IPS-18a (cell line): Measurements from ENCODE around the gene FRMD4A.

Experiments used
- H3K27ac ChIP-seq: one replicate; pipeline ENCODE4 v1.5.1; 2013; ENCODE audit warnings: low read length
- H3K27me3 ChIP-seq: one replicate; pipeline ENCODE4 v1.6.1; 2013; ENCODE audit warnings: mild to moderate bottlenecking, low read length; ENCODE audit not compliant: control insufficient read depth, insufficient read depth
- H3K36me3 ChIP-seq: one replicate; pipeline ENCODE4 v1.6.1; 2013; ENCODE audit warnings: low read depth, low read length; ENCODE audit not compliant: control insufficient read depth
- H3K4me1 ChIP-seq: one replicate; pipeline ENCODE4 v1.6.1; 2013; ENCODE audit warnings: low read depth, low read length; ENCODE audit not compliant: control insufficient read depth
- H3K4me3 ChIP-seq: one replicate; pipeline ENCODE4 v1.5.1; 2013; ENCODE audit warnings: low read length
- H3K9ac ChIP-seq: one replicate; pipeline ENCODE4 v1.6.1; 2013; ENCODE audit warnings: mild to moderate bottlenecking, low read length, moderate library complexity
- H3K9me3 ChIP-seq: one replicate; pipeline ENCODE4 v1.6.1; 2013; ENCODE audit warnings: low read depth, low read length; ENCODE audit not compliant: control insufficient read depth

FRMD4A gene

DNA sequence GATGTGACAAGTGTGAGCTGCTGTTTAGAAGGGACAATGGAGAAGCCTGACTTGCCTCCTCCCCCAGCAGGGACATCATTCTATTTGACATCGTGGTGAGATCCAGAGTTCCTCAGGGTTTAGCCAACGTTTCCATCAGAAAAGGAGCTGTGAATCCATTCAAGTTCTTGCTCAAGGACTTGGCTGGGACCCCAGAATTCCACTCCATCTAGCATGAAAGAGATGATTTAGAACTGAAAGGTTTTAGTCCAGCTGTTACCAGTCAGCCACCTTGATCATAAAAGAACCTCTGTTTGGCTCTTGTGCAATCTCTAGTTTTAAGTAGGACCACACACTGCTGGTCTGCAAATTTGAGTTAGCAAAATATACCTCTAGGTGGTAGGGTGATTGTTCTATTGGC is 337.6 kb downstream of the FRMD4A start:
- H3K27ac ChIP-seq, result no peak overlapping the region
- peaks cover 8% of the 10 kb centered on the region for H3K4me1 ChIP-seq
- H3K9ac ChIP-seq, result no peak overlapping the region
- H3K27me3 ChIP-seq, result no peaks in the 10 kb centered on the region
- no peak overlapping the region for H3K4me3 ChIP-seq
- H3K9me3 ChIP-seq, result no peaks in the 10 kb centered on the region
- H3K36me3 ChIP-seq, result no peaks in the 10 kb centered on the region

- no peak overlapping the region for H3K27ac ChIP-seq
- H3K4me3 ChIP-seq, result no peak overlapping the region
- H3K9ac ChIP-seq, result no peak overlapping the region
- no peaks in the 10 kb centered on the region for H3K36me3 ChIP-seq
- H3K9me3 ChIP-seq, result no peaks in the 10 kb centered on the region
- H3K27me3 ChIP-seq, result no peaks in the 10 kb centered on the region
- peaks cover 8% of the 10 kb centered on the region for H3K4me1 ChIP-seq
Observed at GRCh38 chr10:13991353-13991752, 339.4 kb downstream of the FRMD4A start.

- peaks cover 8% of the 10 kb centered on the region for H3K4me1 ChIP-seq
- H3K36me3 ChIP-seq, result no peaks in the 10 kb centered on the region
- H3K27me3 ChIP-seq, result no peaks in the 10 kb centered on the region
- no peak overlapping the region for H3K4me3 ChIP-seq
- no peaks in the 10 kb centered on the region for H3K9me3 ChIP-seq
- no peak overlapping the region for H3K27ac ChIP-seq
- no peak overlapping the region for H3K9ac ChIP-seq
Observed at GRCh38 chr10:13990946-13991345, 339.8 kb downstream of the FRMD4A start.

- no peaks in the 10 kb centered on the region for H3K36me3 ChIP-seq
- no peak overlapping the region for H3K27ac ChIP-seq
- H3K4me1 ChIP-seq, result peaks cover 8% of the 10 kb centered on the region
- no peaks in the 10 kb centered on the region for H3K9me3 ChIP-seq
- no peak overlapping the region for H3K9ac ChIP-seq
- H3K27me3 ChIP-seq, result no peaks in the 10 kb centered on the region
- no peak overlapping the region for H3K4me3 ChIP-seq
Observed at GRCh38 chr10:13990392-13990805, 340.3 kb downstream of the FRMD4A start.

GRCh38 chr10:13989616-13990015 is 341.1 kb downstream of the FRMD4A start:
- Histone ChIP-seq H3K27me3 (no peaks in the 10 kb centered on the region), H3K9ac (no peak overlapping the region), H3K4me1 (peaks cover 8% of the 10 kb centered on the region), H3K27ac (no peak overlapping the region), H3K4me3 (no peak overlapping the region), H3K36me3 (no peaks in the 10 kb centered on the region), H3K9me3 (no peaks in the 10 kb centered on the region)

- Histone ChIP-seq H3K4me3 (no peak overlapping the region), H3K9ac (no peak overlapping the region), H3K4me1 (peaks cover 8% of the 10 kb centered on the region), H3K27ac (no peak overlapping the region), H3K36me3 (no peaks in the 10 kb centered on the region), H3K27me3 (no peaks in the 10 kb centered on the region), H3K9me3 (no peaks in the 10 kb centered on the region)
Observed at GRCh38 chr10:13987446-13987845, 343.3 kb downstream of the FRMD4A start.

GRCh38 chr10:13984647-13985155 is 346.0 kb downstream of the FRMD4A start:
- no peaks in the 10 kb centered on the region for H3K27me3 ChIP-seq
- no peak overlapping the region for H3K9ac ChIP-seq
- H3K9me3 ChIP-seq, result no peaks in the 10 kb centered on the region
- H3K4me1 ChIP-seq, result no peaks in the 10 kb centered on the region
- no peak overlapping the region for H3K27ac ChIP-seq
- H3K4me3 ChIP-seq, result no peak overlapping the region
- no peaks in the 10 kb centered on the region for H3K36me3 ChIP-seq

DNA sequence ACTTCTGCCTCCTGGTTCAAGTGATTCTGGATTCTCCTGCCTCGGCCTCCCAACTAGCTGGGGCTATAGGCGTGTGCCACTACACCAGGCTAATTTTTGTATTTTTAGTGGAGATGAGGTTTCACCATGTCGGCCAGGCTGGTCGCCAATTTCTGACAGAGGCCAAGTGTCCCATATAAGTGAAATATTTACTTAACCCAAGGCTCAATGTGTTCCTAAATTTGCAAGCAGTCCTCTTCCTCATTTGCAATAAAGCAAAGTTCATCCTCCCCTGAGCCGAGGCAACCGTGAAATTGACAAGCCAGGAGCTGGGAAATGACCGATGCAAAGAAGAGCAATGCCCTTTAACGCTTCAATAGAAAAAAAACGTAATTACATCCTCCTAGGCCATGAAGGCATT is 347.7 kb downstream of the FRMD4A start:
- Histone ChIP-seq H3K9ac (no peak overlapping the region), H3K4me1 (no peaks in the 10 kb centered on the region), H3K36me3 (no peaks in the 10 kb centered on the region), H3K27ac (no peak overlapping the region), H3K9me3 (no peaks in the 10 kb centered on the region), H3K4me3 (no peak overlapping the region), H3K27me3 (no peaks in the 10 kb centered on the region)

- H3K27me3 ChIP-seq, result no peaks in the 10 kb centered on the region
- H3K4me3 ChIP-seq, result no peak overlapping the region
- H3K9ac ChIP-seq, result no peak overlapping the region
- H3K27ac ChIP-seq, result no peak overlapping the region
- H3K4me1 ChIP-seq, result no peaks in the 10 kb centered on the region
- no peaks in the 10 kb centered on the region for H3K36me3 ChIP-seq
- no peaks in the 10 kb centered on the region for H3K9me3 ChIP-seq
Observed at GRCh38 chr10:13978533-13979115, 352.1 kb downstream of the FRMD4A start.

- Histone ChIP-seq H3K27ac (no peak overlapping the region), H3K36me3 (no peaks in the 10 kb centered on the region), H3K9ac (no peak overlapping the region), H3K9me3 (no peaks in the 10 kb centered on the region), H3K4me3 (no peak overlapping the region), H3K27me3 (no peaks in the 10 kb centered on the region), H3K4me1 (peaks cover 3% of the 10 kb centered on the region)
Observed at GRCh38 chr10:13977861-13978532, 352.7 kb downstream of the FRMD4A start.

DNA sequence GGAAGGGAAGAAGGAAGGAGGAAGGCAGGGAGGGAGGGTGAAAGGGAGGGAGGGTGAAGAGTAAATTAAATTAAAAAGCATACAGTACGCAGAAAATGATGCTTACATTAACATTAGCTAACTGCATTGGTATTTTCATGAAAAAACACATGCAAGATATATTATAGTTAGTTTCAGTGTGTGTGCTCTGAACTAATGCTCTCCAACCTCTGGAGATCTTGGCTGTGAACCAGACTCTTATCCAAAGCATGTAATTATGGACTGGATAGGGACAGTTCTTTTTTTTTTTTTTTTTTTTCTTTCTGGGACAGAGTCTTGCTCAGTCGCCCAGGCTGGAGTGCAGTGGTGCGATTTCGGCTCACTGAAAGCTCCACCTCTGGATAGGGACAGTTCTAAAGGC is 357.0 kb downstream of the FRMD4A start:
- H3K9me3 ChIP-seq, result no peaks in the 10 kb centered on the region
- H3K4me1 ChIP-seq, result peaks cover 20% of the 10 kb centered on the region
- no peaks in the 10 kb centered on the region for H3K36me3 ChIP-seq
- no peak overlapping the region for H3K4me3 ChIP-seq
- no peak overlapping the region for H3K9ac ChIP-seq
- H3K27ac ChIP-seq, result no peak overlapping the region
- no peaks in the 10 kb centered on the region for H3K27me3 ChIP-seq

DNA sequence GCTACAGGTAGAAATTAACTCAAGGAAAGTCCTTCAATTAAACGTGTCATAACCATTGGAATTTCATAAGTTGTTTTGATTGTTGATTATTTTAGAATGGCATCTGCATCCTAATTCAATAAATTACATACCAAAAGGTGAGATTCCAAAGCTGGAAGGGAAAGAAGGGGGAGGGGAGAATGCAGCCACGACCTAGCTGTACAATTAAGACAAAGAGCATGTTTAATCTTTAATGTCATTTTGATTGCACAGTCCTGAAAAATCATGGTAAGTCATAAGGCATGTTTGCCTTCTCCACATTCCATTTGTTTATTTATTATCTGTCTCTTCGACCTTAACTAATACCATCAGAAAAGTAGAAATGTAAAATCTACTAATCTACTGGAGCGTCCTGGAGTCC is 358.1 kb downstream of the FRMD4A start:
- Histone ChIP-seq H3K27me3 (no peaks in the 10 kb centered on the region), H3K36me3 (no peaks in the 10 kb centered on the region), H3K4me3 (peak overlapping the region; percentile 16), H3K4me1 (peaks cover 20% of the 10 kb centered on the region), H3K9ac (peak overlapping the region; percentile 4), H3K9me3 (no peaks in the 10 kb centered on the region), H3K27ac (no peak overlapping the region)
